Measurements from ENCODE around the gene HOXC13. TPM values are rescaled to one million over a fixed set of nuclear protein-coding genes. Genes with fewer than 3 reads are reported as not detected.
A peak's percentile ranks its signal among the peaks of the same experiment; 100 is the strongest.

HOXC13 gene
- total RNA-seq, 1 donor from 2014 or later = not detected

GRCh38 chr12:53985994-53986685 is 47.5 kb downstream of the HOXC13 start:
- TF ChIP-seq POLR2A (IDR thresholded peaks at IDR 0.05) (no peak), POLR2AphosphoS5 (IDR thresholded peaks at IDR 0.05; ENCODE audit: insufficient read depth in 1 of 2, low read depth in 1 of 2) (no peak)
- TF ChIP-seq, protein P1, sequence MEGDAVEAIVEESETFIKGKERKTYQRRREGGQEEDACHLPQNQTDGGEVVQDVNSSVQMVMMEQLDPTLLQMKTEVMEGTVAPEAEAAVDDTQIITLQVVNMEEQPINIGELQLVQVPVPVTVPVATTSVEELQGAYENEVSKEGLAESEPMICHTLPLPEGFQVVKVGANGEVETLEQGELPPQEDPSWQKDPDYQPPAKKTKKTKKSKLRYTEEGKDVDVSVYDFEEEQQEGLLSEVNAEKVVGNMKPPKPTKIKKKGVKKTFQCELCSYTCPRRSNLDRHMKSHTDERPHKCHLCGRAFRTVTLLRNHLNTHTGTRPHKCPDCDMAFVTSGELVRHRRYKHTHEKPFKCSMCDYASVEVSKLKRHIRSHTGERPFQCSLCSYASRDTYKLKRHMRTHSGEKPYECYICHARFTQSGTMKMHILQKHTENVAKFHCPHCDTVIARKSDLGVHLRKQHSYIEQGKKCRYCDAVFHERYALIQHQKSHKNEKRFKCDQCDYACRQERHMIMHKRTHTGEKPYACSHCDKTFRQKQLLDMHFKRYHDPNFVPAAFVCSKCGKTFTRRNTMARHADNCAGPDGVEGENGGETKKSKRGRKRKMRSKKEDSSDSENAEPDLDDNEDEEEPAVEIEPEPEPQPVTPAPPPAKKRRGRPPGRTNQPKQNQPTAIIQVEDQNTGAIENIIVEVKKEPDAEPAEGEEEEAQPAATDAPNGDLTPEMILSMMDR (IDR thresholded peaks at IDR 0.05) = no peak
- no peak for DNase-seq (ENCODE audit: extremely low spot score in 2 of 2)
- H3K4me1 ChIP-seq = peaks cover 24% of the 10 kb centered on the region
- no peak overlapping the region for H3K27ac ChIP-seq
- H3K36me3 ChIP-seq = no peaks in the 10 kb centered on the region
- H3K9me3 ChIP-seq = no peaks in the 10 kb centered on the region
- peaks cover 24% of the 10 kb centered on the region for H3K27me3 ChIP-seq
- intact Hi-C loops (cut with DNase I) = no loop called here
- H3K4me3 ChIP-seq = peak overlapping the region; percentile 20 to 25

- Histone ChIP-seq H3K9me3 (no peaks in the 10 kb centered on the region), H3K27me3 (peaks cover 24% of the 10 kb centered on the region), H3K4me3 (no peak overlapping the region), H3K27ac (no peak overlapping the region), H3K36me3 (no peaks in the 10 kb centered on the region), H3K4me1 (peaks cover 24% of the 10 kb centered on the region)
- intact Hi-C loops (cut with DNase I) = no loop called here
- TF ChIP-seq, protein P1 (IDR thresholded peaks at IDR 0.05) = no peak
- TF ChIP-seq POLR2A (IDR thresholded peaks at IDR 0.05) = no peak
- TF ChIP-seq POLR2AphosphoS5 (IDR thresholded peaks at IDR 0.05; ENCODE audit: insufficient read depth in 1 of 2, low read depth in 1 of 2) = no peak
- no peak for DNase-seq (ENCODE audit: extremely low spot score in 2 of 2)
These were observed 48.3 kb downstream of the HOXC13 start for GRCh38 chr12:53986686-53987483.

GRCh38 chr12:53987787-53988230 is 49.2 kb downstream of the HOXC13 start:
- intact Hi-C loops (cut with DNase I) = no loop called here
- Histone ChIP-seq H3K27ac (no peak overlapping the region), H3K4me3 (no peak overlapping the region), H3K36me3 (no peaks in the 10 kb centered on the region), H3K4me1 (peaks cover 24% of the 10 kb centered on the region), H3K9me3 (no peaks in the 10 kb centered on the region), H3K27me3 (peaks cover 26% of the 10 kb centered on the region)
- TF ChIP-seq, protein P1 (IDR thresholded peaks at IDR 0.05) = no peak
- TF ChIP-seq POLR2A (IDR thresholded peaks at IDR 0.05) (no peak), POLR2AphosphoS5 (IDR thresholded peaks at IDR 0.05; ENCODE audit: insufficient read depth in 1 of 2, low read depth in 1 of 2) (no peak)
- no peak for DNase-seq (ENCODE audit: extremely low spot score in 2 of 2)

DNA sequence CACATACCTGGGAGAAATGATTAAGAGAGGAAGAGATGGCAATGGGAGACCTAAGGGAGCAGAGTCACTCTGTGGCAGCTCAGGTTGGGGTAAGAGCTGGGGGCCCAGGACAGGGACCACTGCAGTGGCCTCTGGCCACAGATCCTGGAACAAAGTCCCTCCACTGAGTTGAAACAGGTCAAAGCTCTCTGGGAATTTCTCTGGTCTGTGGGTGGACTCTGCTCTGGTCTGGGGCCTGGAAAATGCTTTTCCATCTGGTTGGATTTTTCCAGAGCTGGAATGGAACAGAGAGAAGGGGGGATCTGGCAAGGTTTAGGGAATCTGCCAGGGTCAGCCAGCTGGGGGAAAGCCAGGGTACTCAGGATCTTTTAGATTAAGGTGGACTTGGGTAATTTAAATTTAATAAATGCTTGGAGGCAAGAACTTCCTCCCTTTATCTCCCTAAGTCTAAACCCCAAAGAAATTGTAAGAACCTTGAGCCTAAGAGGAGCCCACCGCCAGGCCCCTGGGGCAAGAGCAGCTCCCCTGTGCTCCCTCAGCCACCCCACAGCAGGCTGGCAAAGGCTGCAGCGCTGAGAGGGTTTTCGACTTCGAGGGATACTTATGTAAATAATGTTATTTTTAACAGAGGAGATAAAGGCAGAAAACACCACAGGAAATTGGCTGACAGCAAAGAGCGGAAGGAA is 50.1 kb downstream of the HOXC13 start:
- Histone ChIP-seq H3K27ac (no peak overlapping the region), H3K4me1 (peaks cover 24% of the 10 kb centered on the region), H3K27me3 (peaks cover 35% of the 10 kb centered on the region), H3K4me3 (no peak overlapping the region), H3K36me3 (no peaks in the 10 kb centered on the region), H3K9me3 (no peaks in the 10 kb centered on the region)
- TF ChIP-seq, protein P1 (IDR thresholded peaks at IDR 0.05) = no peak
- no peak for TF ChIP-seq POLR2A (IDR thresholded peaks at IDR 0.05)
- TF ChIP-seq POLR2AphosphoS5 (IDR thresholded peaks at IDR 0.05; ENCODE audit: insufficient read depth in 1 of 2, low read depth in 1 of 2) = no peak
- no peak for DNase-seq (ENCODE audit: extremely low spot score in 2 of 2)
- intact Hi-C loops (cut with DNase I) = no loop called here
